AG04450 (cell line): ENCODE measurements around the gene COL5A1. TPM values are rescaled to one million over a fixed set of nuclear protein-coding genes. Genes with fewer than 3 reads are reported as not detected.

Source experiments
- CTCF ChIA-PET: fragments of 300-600, 350-600 bp; formaldehyde crosslinking; extraction: SDS; loops from one replicate; lab custom pipeline; 2022; ENCODE audit warnings: antibody characterized with exemption, inconsistent platforms; lab: Charles Lee
- POLR2A ChIA-PET: fragments of 350-600 bp; formaldehyde crosslinking; extraction: SDS; loops from one replicate; lab custom pipeline; 2021; ENCODE audit warnings: antibody characterized with exemption, inconsistent platforms; lab: Yijun Ruan, JAX
- DNase-seq: peaks from one replicate; pipeline ENCODE4 v3.0.0-alpha.2; 2011; ENCODE audit warnings: low read depth, low spot score
- H3K27ac ChIP-seq: one replicate; pipeline ENCODE4 v1.5.1; 2012; ENCODE audit warnings: low read depth, low read length, control low read depth
- H3K27me3 ChIP-seq: one replicate; pipeline ENCODE4 v1.6.0; 2012; ENCODE audit warnings: low read length; ENCODE audit not compliant: control insufficient read depth, insufficient read depth
- H3K4me3 ChIP-seq: 2 replicates; pipeline ENCODE4 v1.5.1; 2011; ENCODE audit warnings: mild to moderate bottlenecking, low read depth, low read length, control low read depth
- H3K9me3 ChIP-seq: 2 replicates; pipeline ENCODE4 v1.5.1; 2012; ENCODE audit warnings: low read length; ENCODE audit not compliant: control insufficient read depth, insufficient read depth
- CTCF ChIP-seq: IDR thresholded peaks from 2 replicates; pipeline ENCODE4 v1.5.1; 2011; ENCODE audit warnings: low read depth, low read length, control low read depth, inconsistent platforms
- polyA plus RNA-seq: library from polyadenylated mRNA; depleted of rRNA; stranded (reverse); fragments of >200 nt; gene quantifications from 2 replicates; pipeline ENCODE4 v1.2.3, GENCODE V29; 2011

Gene COL5A1
- polyA plus RNA-seq, 1 experiment = 73.3 TPM

- no peak for DNase-seq
These were observed 115.8 kb downstream of the COL5A1 start for GRCh38 chr9:134757216-134757975.

GRCh38 chr9:134758949-134759607, 117.5 kb downstream of the COL5A1 start:
- DNase-seq = no peak
- ChIA-PET CTCF (no interaction called here), POLR2A (no interaction called here)
- no peaks in the 10 kb centered on the region for H3K27me3 ChIP-seq
- no peak for TF ChIP-seq CTCF
- peaks cover 2% of the 10 kb centered on the region; the same call in 1 of the 2 replicates for H3K9me3 ChIP-seq
- no peak overlapping the region for H3K4me3 ChIP-seq
- no peak overlapping the region for H3K27ac ChIP-seq

More at GRCh38 chr9:134757216-134757975, 115.8 kb downstream of the COL5A1 start:
- ChIA-PET CTCF (no interaction called here), POLR2A (no interaction called here)
- no peaks in the 10 kb centered on the region for H3K27me3 ChIP-seq
- no peak overlapping the region for H3K27ac ChIP-seq
- no peak overlapping the region for H3K4me3 ChIP-seq
- no peak for TF ChIP-seq CTCF
- H3K9me3 ChIP-seq = peaks cover 2% of the 10 kb centered on the region; the same call in 1 of the 2 replicates

- no peaks in the 10 kb centered on the region for H3K27me3 ChIP-seq
- no peak overlapping the region for H3K27ac ChIP-seq
- H3K9me3 ChIP-seq = peaks cover 2% of the 10 kb centered on the region; the same call in 1 of the 2 replicates
- no peak overlapping the region for H3K4me3 ChIP-seq
- DNase-seq = no peak
- ChIA-PET CTCF (no interaction called here), POLR2A (no interaction called here)
- TF ChIP-seq CTCF = no peak
These were observed 118.3 kb downstream of the COL5A1 start for GRCh38 chr9:134759913-134760312.

DNA sequence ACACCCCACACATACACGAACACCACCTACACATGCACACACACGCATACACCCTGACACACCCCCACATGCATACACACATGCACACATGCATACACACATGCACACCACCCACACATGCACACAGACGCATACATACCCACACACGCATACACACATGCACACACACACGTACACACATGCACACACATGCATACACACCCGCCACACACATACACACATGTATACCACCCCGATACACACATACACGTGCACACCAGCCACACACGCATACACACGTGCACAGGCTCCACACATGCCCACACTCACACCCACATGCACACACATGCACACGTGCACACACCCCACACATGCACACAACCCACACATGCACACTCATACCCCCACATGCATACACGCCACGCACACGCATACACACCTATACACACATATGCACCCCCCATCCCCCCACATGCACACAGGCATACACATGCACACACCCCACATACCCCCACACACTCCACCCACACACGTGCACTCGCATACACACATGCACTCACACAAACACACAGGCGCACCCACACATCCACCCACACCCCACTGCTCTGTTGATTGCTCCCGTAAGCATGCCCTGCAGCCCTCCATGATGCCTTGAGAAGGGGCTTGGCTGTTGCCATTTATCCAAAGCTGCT, 119.3 kb downstream of the COL5A1 start:
- Histone ChIP-seq H3K9me3 (peaks cover 2% of the 10 kb centered on the region; the same call in 1 of the 2 replicates), H3K27me3 (no peaks in the 10 kb centered on the region), H3K4me3 (no peak overlapping the region), H3K27ac (no peak overlapping the region)
- ChIA-PET CTCF (no interaction called here), POLR2A (no interaction called here)
- TF ChIP-seq CTCF = no peak
- DNase-seq = no peak
